Prostate gland (tissue), 2 donors: ENCODE results near the gene SSUH2. TPM values are rescaled to one million over a fixed set of nuclear protein-coding genes. Genes with fewer than 3 reads are reported as not detected.

Experiments used
- DNase-seq: peaks from one replicate; pipeline ENCODE4 v3.0.0-alpha.2; 2019; ENCODE audit warnings: low spot score
- H3K27ac ChIP-seq, 2 donors: fragments of 200-600 bp; sonication (generic); 2 replicates each; pipeline ENCODE4 v1.5.1; 2017 to 2019
- H3K27me3 ChIP-seq: fragments of 200-600 bp; sonication (generic); replicated peaks from 2 replicates; pipeline ENCODE4 v1.5.1; 2019; ENCODE audit not compliant: insufficient read depth
- H3K36me3 ChIP-seq, 2 donors: fragments of 200-600 bp; sonication (generic); 1 replicate in 1 of 2; 2 replicates in 1 of 2; pipeline versions ENCODE4 v1.5.1 to v1.8.1; 2017 to 2019
- H3K4me1 ChIP-seq: fragments of 200-600 bp; sonication (generic); replicated peaks from 2 replicates; pipeline ENCODE4 v1.5.1; 2019
- H3K4me3 ChIP-seq, 2 donors: fragments of 200-600 bp; sonication (generic); 2 replicates each; pipeline ENCODE4 v1.5.1; 2017 to 2019
- H3K9me3 ChIP-seq: fragments of 200-600 bp; sonication (generic); 2 replicates; pipeline ENCODE4 v1.5.1; 2017
- CTCF ChIP-seq, 4 experiments: fragments of 200-600 bp in 2 of 4; fragments of 450-650 bp in 2 of 4; sonication (generic) in 2 of 4; IDR thresholded peaks; 1 replicate in 3 of 4; 2 replicates in 1 of 4; pipeline ENCODE4 v1.5.1; 2016 to 2019; ENCODE audit warnings: antibody characterized with exemption in 4 of 4, mild to moderate bottlenecking in 2 of 4, moderate library complexity in 2 of 4
- POLR2A ChIP-seq: fragments of 450-650 bp; IDR thresholded peaks from one replicate; pipeline ENCODE4 v1.6.1; 2016; ENCODE audit warnings: antibody characterized with exemption, mild to moderate bottlenecking
- POLR2AphosphoS5 ChIP-seq: sonication (generic); formaldehyde crosslinking; IDR thresholded peaks from one replicate; pipeline ENCODE4 v1.6.1; 2017; ENCODE audit warnings: antibody characterized with exemption
- WGBS: methylation state at CpG from one replicate; pipeline ENCODE4 v1.1.5; 2018; 5-methylcytosine and 5-hydroxymethylcytosine counted together
- intact Hi-C: fragments of 100-400 bp; cut with DNase I; formaldehyde crosslinking; loops from one replicate; pipeline ENCODE4 v1.14.2; 2022
- total RNA-seq, 2 donors: library from RNA; depleted of rRNA; stranded (reverse); fragments of >200 nt; gene quantifications; one replicate each; pipeline ENCODE4 v1.1.0, GENCODE V29; 2016

The SSUH2 gene
- total RNA-seq, 2 donors from 2014 or later, result 0.27 to 2.6 TPM

- DNase-seq, result no peak
- intact Hi-C loops, result no loop called here
These were observed 2.8 kb upstream of the SSUH2 start for GRCh38 chr3:8647137-8647985.

GRCh38 chr3:8646313-8646938 lies 1.8 kb upstream of the SSUH2 start:
- no peak for TF ChIP-seq CTCF (IDR thresholded peaks at IDR 0.05)
- Histone ChIP-seq H3K9me3 (no peaks in the 10 kb centered on the region), H3K27ac (no peak overlapping the region), H3K36me3 (no peaks in the 10 kb centered on the region), H3K4me3 (no peak overlapping the region), H3K27me3 (no peaks in the 10 kb centered on the region), H3K4me1 (no peaks in the 10 kb centered on the region)
- no peak for DNase-seq
- 82% methylated on average over 14 of the region's 14 CpGs for WGBS
- intact Hi-C loops, result no loop called here

More at GRCh38 chr3:8647137-8647985, 2.8 kb upstream of the SSUH2 start:
- Histone ChIP-seq H3K27me3 (no peaks in the 10 kb centered on the region), H3K4me3 (no peak overlapping the region), H3K36me3 (no peaks in the 10 kb centered on the region), H3K4me1 (no peaks in the 10 kb centered on the region), H3K27ac (no peak overlapping the region), H3K9me3 (no peaks in the 10 kb centered on the region)
- no peak for TF ChIP-seq CTCF (IDR thresholded peaks at IDR 0.05)
- TF ChIP-seq POLR2AphosphoS5, result no peak
- TF ChIP-seq POLR2A, result no peak
- WGBS, result 96% methylated on average over 12 of the region's 12 CpGs

GRCh38 chr3:8645712-8646111 lies 1.1 kb upstream of the SSUH2 start:
- no peak for TF ChIP-seq POLR2A
- no peak for TF ChIP-seq POLR2AphosphoS5
- TF ChIP-seq CTCF (IDR thresholded peaks at IDR 0.05), result no peak
- DNase-seq, result no peak
- no peak overlapping the region for H3K27ac ChIP-seq
- no peak overlapping the region for H3K4me3 ChIP-seq
- intact Hi-C loops, result no loop called here
- H3K36me3 ChIP-seq, result no peaks in the 10 kb centered on the region
- H3K27me3 ChIP-seq, result no peaks in the 10 kb centered on the region
- H3K4me1 ChIP-seq, result no peaks in the 10 kb centered on the region
- 58% methylated on average over 6 of the region's 6 CpGs for WGBS
- no peaks in the 10 kb centered on the region for H3K9me3 ChIP-seq

GRCh38 chr3:8643693-8644365 lies 769 bp downstream of the SSUH2 start:
- Histone ChIP-seq H3K27me3 (no peaks in the 10 kb centered on the region), H3K9me3 (no peaks in the 10 kb centered on the region), H3K4me3 (no peak overlapping the region), H3K4me1 (no peaks in the 10 kb centered on the region), H3K36me3 (no peaks in the 10 kb centered on the region), H3K27ac (no peak overlapping the region)
- intact Hi-C loops, result no loop called here
- WGBS, result 82% methylated on average over 10 of the region's 10 CpGs
- no peak for DNase-seq
- TF ChIP-seq POLR2AphosphoS5 (no peak), POLR2A (no peak), CTCF (IDR thresholded peaks at IDR 0.05) (no peak)
